Adipocyte (in vitro differentiated cells): ENCODE measurements around the gene PFN1.

Source experiments
- DNase-seq: peaks from one replicate; pipeline ENCODE4 v3.0.0-alpha.2; 2015; ENCODE audit warnings: low read depth
- H3K27me3 ChIP-seq: replicated peaks from 2 replicates; pipeline ENCODE4 v1.7.0; 2013; ENCODE audit warnings: mild to moderate bottlenecking, low read length, moderate library complexity; ENCODE audit not compliant: control insufficient read depth, insufficient read depth
- H3K36me3 ChIP-seq: 2 replicates; pipeline ENCODE4 v1.7.0; 2013; ENCODE audit warnings: low read length, mild to moderate bottlenecking, moderate library complexity; ENCODE audit not compliant: control insufficient read depth, insufficient read depth, severe bottlenecking
- H3K4me1 ChIP-seq: 2 replicates; pipeline ENCODE4 v1.7.0; 2013; ENCODE audit warnings: mild to moderate bottlenecking, low read length, moderate library complexity; ENCODE audit not compliant: control insufficient read depth, insufficient read depth
- H3K4me3 ChIP-seq: 2 replicates; pipeline ENCODE4 v1.7.0; 2013; ENCODE audit warnings: mild to moderate bottlenecking, low read length, moderate library complexity
- H3K9ac ChIP-seq: 2 replicates; pipeline ENCODE4 v1.7.0; 2013; ENCODE audit warnings: mild to moderate bottlenecking, low read length, moderate library complexity
- H3K9me3 ChIP-seq: 2 replicates; pipeline ENCODE4 v1.7.0; 2013; ENCODE audit warnings: mild to moderate bottlenecking, low read length, moderate library complexity; ENCODE audit not compliant: control insufficient read depth

Gene PFN1

DNA sequence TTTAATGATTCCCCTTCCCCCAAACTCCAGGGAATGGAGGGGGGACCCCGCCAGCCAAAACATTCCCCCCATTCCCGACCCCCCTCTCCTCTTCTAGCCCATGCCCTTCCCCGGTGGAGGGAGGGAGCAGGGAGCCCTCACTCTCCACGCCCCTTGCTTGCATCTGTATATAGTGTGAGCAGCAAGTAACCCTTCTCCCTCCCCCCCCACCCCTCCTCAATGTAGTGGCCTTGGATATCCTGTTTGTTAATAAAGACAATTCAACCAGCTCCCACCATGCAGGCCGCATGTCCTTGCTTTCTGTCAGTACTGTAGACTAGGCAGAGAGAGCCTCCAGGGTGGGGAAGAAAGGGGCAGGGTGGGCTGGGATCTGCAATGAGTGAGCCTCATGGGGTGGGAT lies 50.5 kb downstream of the PFN1 start:
- H3K4me1 ChIP-seq = peaks cover 6% of the 10 kb centered on the region
- H3K9me3 ChIP-seq = no peaks in the 10 kb centered on the region
- no peaks in the 10 kb centered on the region for H3K27me3 ChIP-seq
- no peak for DNase-seq
- peaks cover 40% of the 10 kb centered on the region for H3K36me3 ChIP-seq
- H3K9ac ChIP-seq = no peak overlapping the region
- H3K4me3 ChIP-seq = no peak overlapping the region

DNA sequence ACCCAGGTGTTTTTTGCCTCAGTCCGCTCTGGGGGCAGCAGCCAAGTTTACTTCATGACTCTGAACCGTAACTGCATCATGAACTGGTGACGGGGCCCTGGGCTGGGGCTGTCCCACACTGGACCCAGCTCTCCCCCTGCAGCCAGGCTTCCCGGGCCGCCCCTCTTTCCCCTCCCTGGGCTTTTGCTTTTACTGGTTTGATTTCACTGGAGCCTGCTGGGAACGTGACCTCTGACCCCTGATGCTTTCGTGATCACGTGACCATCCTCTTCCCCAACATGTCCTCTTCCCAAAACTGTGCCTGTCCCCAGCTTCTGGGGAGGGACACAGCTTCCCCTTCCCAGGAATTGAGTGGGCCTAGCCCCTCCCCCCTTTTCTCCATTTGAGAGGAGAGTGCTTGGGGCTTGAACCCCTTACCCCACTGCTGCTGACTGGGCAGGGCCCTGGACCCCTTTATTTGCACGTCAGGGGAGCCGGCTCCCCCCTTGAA lies 51.1 kb downstream of the PFN1 start:
- H3K27me3 ChIP-seq = no peaks in the 10 kb centered on the region
- H3K9me3 ChIP-seq = no peaks in the 10 kb centered on the region
- no peak overlapping the region for H3K9ac ChIP-seq
- H3K4me1 ChIP-seq = peaks cover 6% of the 10 kb centered on the region
- H3K4me3 ChIP-seq = no peak overlapping the region
- DNase-seq = no peak
- H3K36me3 ChIP-seq = peaks cover 45% of the 10 kb centered on the region

DNA sequence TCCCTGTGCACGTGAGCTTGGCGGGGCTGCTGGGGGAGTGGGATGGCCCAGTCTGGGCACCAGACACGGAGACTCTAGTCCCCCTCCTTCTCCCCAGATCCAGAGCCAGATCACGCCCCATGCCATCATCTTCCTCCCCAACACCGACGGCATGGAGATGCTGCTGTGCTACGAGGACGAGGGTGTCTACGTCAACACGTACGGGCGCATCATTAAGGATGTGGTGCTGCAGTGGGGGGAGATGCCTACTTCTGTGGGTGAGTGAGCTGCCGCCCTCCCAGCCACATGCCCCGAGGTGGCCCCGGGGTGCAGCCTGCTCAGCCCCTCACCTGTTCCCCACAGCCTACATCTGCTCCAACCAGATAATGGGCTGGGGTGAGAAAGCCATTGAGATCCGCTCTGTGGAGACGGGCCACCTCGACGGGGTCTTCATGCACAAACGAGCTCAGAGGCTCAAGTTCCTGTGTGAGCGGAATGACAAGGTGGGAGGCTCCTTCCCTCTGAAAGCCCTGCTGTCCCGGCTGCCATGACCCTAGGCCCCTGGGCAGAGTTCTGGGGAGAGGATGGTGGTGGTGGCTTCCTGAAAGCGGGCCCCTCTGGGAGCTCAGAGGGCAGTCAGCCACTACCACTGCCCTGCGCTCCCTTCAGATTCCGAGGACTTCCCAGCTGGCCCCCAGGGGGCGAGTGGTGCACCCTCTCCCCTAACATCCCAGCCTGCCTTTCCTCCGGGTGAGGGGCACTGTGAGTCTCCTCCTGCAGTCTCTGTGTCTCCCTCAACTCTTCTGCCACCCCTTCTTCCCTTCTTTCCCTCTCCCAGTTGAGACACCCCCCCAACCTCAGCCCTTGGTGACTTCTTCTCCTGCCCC lies 51.8 kb downstream of the PFN1 start:
- Histone ChIP-seq H3K9ac (no peak overlapping the region), H3K36me3 (peaks cover 50% of the 10 kb centered on the region), H3K27me3 (no peaks in the 10 kb centered on the region), H3K4me3 (no peak overlapping the region), H3K4me1 (peaks cover 6% of the 10 kb centered on the region), H3K9me3 (no peaks in the 10 kb centered on the region)
- DNase-seq = no peak

DNA sequence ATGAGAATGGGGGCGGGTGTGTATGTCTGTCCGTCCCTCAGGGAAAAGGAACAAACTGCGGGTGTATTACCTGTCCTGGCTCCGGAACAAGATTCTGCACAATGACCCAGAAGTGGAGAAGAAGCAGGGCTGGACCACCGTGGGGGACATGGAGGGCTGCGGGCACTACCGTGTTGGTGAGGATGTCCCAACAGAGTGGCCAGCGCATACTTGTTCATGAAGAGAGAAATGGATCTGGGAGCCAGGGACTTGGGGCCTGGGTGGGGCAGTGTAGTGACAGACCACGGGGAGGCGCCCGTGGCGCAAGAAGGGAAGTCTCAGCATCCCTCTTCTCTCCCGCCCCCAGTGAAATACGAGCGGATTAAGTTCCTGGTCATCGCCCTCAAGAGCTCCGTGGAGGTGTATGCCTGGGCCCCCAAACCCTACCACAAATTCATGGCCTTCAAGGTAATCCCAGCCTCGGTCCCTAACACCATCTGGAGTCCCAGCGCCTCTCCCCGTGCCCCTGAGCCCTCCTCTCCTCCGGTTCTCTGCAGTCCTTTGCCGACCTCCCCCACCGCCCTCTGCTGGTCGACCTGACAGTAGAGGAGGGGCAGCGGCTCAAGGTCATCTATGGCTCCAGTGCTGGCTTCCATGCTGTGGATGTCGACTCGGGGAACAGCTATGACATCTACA lies 52.5 kb downstream of the PFN1 start:
- Histone ChIP-seq H3K4me1 (peaks cover 6% of the 10 kb centered on the region), H3K9ac (no peak overlapping the region), H3K9me3 (no peaks in the 10 kb centered on the region), H3K27me3 (no peaks in the 10 kb centered on the region), H3K36me3 (peaks cover 57% of the 10 kb centered on the region), H3K4me3 (no peak overlapping the region)
- no peak for DNase-seq
